NCI-H748 (cell line): ENCODE results near the gene IL16.
"Not testable (repeated sequence)": the region's sequence is repeated elsewhere in the genome, so short reads cannot be mapped to it uniquely, and the experiment has no call there.

Experiments
- DNase-seq: peaks from one replicate; lab custom pipeline; 2025; ENCODE audit not compliant: unreplicated experiment; lab: John Stamatoyannopoulos, UW

IL16 gene

DNA sequence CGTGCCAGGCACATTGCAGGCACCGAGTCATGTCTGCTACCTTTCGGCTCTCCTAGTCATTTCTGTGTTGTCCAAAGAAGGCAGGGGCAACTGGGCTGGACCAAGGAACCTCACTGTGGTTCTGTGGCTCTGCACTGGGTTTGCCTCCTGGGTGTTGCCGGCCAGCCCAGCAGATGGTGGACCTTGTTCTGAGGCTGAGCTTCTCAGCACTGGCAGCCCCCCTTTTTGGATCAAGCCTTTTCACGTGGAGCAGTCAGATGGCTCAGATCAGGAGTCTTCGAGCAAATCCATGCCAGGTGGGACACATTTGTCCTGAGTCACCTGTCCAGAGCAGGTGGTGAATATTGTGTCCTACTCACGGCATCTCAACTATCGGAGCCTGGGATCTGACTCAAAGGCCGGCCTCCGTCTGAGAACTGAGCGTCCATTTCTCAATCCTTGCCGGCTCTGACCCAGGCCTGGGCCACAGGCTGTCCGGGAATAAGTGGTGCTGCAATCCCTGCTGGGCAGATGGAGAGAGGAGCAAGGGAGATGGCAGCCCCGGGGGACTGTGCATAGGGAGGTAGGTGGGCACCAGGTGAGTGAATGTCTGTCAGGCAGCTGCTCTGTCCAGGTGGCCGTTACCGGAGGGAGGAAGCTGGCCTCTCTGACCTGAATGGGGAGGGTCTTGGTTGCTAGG, at the start of gene IL16:
IL16 (plus strand) TSS at position 304 of the 679 bp plus-strand sequence. CDS start 28,521 bp downstream, outside the sequence.
- no peak for DNase-seq

DNA sequence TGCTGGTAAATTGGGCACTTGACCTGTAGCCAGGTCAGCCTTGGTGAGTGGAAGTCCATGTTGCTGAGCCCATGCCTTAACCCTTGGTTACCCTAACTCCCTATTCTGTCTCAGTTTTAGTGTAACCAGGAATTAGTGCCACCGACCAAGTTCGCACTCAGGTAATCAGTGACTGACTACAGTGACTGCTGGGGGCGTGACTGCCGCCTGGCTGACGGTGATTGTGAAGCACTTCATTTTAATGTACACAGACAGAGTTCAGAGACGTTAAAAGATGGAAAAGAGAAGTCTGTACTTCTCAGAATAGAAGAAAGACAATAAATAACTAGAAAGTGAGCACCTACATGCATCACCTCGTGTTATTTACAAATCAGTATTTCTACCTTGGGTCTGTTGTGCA, 45.3 kb upstream of the IL16 start:
- DNase-seq = no peak

DNA sequence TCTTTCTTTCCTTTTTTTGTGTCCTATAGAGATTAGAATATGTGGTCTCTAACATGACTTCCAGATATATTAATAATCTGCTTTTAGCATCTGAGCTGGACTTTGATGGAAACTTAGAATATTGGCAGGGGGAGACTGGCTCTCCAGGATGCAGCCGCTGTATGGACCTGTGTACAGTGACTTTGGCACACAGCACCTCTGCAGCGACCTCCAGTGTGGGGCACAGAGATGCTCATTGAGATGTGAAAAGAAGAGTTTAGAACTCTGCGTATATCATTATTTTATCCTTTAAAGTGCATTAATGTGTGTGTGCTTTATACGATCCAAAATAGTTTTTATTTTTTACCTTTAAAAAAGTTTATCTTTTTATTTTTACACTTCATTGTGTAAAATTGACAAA, 44.3 kb upstream of the IL16 start:
- DNase-seq = no peak

DNA sequence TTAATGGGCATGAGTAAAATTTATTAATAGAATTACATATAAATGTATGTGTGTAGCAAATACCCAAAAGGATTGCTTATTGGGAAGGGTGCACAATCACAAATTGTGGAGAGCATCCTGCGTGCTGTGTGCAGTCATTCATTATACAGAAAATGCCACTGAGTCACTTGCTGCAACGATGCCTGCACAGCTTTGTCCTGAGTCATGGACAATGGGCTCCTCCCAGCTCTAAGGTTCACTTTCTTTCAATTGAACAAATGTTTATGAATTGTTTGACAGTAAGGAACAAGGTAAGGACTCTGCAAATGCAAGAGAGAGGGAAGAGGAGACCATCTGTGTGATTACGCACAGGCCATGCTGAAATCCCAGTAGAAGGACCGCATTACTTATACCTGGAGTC, 43.9 kb upstream of the IL16 start:
- DNase-seq = no peak

DNA sequence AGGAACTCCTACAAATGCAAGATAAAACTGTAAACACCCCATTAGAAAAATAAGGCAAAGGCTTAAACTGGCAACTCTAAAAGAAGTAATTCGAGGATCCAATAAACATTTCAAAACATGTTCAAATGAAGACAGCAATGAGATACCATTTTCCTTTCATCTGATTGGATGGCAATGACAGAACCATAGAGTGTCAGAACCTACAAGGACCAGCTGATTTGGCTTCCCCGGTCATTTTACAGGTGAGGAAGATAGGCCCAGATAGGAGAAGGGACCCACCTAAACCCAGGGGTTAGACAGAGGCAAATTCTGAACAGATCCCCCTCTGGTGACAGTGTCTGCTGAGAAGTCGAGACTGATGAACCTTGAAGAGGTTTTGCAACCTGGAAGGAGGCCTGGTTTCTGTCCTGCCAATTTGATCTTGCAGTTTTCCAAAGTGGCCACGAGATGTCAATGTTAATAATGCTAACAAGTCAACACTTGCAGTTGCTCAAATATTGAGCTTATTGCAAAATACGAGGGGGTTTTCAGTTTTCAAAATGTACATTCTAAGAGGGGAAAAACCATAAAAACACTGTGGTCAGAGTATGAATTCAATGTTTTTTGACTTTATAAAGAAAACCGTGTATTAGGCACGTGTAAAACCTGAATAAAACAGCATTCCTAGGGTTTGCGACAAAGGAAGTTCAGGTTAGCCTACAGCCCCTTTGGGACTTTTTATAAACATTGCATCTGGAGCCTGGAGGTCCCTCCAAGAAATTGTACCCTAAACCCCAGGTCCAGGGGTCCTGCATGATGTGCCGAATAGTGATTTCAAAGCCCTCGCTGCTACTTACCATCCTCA, 41.1 kb upstream of the IL16 start:
- DNase-seq = peak; percentile 29

DNA sequence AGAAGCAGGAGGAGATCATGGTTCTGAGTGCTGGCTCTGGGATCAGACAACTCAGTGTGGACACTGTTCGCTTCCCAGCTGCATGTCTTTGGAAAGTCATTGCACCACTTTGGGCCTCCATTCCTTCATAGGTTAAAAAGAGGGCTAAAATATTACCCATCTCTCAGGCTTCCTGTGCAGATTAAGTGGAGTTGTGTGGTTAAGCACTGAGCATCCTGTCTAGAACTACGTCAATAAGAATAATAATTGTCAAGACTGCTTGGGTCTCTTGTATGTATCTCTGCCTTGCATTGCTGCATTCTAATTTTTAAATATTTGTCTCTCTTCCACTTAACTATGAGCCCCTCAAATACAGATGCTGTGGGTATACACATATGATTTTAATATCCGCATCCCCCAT, 40.4 kb upstream of the IL16 start:
- DNase-seq = no peak

DNA sequence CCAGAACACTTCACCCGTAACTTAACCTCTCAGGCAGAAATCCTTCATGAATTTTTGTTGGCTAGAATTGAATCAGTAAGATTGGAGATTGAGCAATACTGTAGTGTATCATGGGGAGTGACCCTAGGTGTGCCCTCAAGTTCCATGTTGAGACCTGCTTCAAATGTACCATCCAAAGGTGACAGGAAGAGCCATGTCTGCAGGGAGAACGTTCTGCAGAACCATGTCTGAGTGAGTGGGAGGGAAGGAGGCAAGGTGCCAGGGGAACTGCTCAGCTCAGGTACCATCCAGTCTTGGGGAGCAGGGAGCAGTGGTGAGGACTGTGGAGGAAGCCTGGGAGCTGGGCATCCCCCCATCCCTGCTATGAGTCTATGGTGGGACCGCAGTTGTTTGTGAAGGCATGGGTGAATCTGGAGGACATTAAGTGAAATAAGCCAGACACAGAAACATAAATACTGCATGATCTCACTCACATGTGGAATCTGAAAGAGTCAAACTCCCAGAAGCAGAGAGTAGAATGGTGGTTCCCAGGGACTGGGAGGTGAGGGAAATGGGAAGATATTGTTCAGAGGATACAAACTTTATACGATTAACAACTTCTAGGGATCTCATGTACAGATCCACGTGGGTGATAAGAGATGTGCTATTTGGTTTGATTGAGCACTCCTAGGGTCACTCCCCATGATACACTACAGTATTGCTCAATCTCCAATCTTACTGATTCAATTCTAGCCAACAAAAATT, 39.3 kb upstream of the IL16 start:
- DNase-seq = no peak

DNA sequence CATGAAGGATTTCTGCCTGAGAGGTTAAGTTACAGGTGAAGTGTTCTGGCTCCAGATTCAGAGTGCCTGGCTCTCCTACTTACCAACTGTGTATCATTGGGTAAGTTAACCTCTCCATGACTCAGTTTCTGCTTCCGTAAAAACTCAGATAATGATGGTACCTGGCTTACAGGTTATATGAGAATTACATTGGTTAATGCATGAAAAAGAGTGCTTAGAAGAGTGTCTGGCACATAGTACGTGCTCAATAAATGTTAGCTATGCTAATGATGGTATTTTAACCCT, 38.8 kb upstream of the IL16 start:
- no peak for DNase-seq

DNA sequence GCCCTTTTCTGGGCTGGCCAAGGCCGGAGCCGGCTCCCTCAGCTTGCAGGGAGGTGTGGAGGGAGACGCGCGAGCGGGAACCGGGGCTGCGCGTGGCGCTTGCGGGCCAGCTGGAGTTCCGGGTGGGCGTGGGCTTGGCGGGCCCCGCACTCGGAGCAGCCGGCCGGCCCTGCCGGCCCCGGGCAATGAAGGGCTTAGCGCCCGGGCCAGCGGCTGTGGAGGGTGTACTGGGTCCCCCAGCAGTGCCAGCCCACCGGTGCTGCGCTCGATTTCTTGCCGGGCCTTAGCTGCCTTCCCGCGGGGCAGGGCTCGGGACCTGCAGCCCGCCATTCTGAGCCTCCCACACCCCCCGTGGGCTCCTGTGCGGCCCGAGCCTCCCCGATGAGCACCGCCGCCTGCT, 38.1 kb upstream of the IL16 start:
- not testable (repeated sequence) for DNase-seq

DNA sequence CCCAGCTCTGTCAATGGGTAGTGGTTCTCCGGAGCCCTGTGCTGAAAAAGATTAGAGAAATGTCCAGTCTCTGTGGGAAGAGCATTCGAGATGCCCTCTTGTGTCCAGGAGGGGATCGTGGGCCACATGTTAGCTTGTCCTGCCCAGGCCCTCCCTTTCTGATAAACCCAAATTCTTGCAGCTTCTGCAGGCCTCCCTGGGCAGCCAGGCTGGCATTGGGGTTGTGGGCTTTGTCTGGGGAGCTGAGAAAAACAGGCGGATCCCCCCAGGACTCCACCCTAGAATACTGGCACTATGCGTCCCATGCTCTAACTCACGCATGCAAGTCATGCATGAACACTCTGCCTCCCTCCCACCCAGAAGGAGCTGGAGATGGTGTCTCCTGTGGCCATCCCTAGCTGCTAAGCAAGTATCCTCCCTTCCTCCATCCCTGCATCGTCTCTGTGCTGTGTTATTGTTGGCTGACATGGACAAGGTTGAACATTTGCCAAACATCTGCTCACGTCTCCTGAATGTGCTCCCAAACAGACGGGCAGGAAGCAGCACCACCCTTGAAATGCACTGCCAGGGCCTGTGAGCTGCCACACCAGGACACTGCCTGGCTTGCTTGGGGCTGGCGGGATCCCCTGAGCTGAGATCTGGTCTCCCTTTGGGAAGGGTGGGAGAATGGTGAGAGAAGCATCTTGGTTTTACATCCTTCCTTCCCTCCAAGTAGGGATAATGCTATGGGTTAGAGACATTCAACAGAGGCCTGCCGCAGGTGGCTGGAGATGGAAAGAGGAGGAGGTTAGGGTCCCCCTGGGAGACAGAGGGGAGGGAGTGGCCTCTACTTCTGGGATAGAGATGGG, 36.1 kb upstream of the IL16 start:
- DNase-seq = peak; percentile 18

DNA sequence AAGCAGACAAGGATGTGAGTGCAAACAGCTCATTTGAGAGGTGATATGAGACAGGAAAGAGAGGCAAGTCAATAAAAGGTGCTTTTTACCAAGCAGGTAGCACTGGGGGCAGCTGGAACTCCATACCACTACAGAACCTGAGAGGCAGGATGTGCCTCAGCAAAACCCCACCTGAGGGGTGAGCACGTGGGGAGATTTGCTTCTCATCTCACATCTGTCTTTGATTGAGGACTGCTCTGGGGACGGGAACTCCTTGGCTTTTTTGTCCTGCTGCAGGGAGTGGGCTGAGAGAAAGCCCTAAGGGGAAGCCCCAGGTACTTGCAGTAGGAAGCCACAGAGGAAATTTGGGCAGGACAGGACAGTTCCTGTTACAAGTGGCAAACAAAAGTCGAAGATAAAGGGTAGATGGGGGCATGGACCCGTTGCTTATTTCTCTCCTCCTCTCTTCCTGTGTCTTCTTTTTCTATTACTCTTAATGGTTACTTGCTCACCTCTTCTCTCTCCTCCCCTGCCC, 35.5 kb upstream of the IL16 start:
- no peak for DNase-seq

DNA sequence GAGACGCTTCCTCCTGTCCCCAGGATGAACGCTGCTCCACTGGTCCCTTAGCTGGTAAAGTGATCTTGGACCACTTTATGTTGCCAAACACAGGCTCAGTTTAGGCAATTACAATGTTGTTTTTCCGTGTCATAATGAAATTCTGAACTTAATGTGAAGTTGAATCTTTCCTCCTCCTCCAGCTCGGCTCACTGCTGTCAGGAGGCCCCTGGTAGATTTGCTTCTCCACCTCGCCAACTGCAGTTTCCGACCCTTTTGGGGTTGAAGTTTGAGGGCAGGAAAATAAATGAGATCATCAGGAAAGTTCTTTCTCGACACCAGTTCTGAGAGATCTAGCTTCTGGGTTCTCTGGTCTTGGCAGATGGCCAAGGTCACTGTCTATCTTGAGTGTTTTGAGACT, 34.8 kb upstream of the IL16 start:
- DNase-seq = no peak

DNA sequence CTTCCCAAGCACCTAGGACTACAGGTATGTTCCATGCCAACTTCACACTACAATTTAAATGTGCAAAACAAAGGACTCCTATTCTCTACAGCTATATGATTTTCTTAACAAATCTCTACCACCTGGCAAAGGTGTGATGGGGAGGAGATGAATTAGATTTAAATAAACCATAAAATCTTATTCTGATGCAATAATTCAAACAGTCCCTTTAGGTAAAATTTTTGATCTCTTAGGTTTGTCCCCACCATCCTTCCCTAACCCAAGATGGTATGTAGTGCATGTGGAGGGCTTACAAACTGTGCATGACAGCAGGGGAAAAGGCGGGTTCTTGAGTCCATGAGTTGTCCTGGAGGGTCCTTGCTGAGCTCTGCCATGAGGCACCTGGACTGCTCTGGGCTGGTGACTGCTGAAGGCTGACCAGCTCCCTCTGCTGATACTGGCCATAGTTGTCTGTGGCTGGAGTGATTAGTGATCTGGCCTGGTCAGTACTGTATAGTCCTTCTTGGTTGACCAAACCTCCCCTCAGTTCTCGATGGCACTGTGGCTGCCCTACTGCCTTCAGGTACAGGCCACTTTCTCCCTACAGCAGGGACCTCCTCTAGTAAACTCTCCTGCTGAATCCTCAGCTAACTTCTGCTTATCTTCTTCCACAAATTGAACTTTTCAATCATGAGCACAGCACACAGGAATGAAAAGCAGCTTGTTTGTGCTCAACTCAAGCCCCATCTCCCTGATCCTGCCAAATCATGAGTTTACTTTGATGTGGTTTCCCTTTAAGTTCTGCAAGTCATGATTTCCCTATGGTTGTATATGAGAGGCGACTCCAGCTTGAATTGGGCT, 32.5 kb upstream of the IL16 start:
- DNase-seq = no peak

DNA sequence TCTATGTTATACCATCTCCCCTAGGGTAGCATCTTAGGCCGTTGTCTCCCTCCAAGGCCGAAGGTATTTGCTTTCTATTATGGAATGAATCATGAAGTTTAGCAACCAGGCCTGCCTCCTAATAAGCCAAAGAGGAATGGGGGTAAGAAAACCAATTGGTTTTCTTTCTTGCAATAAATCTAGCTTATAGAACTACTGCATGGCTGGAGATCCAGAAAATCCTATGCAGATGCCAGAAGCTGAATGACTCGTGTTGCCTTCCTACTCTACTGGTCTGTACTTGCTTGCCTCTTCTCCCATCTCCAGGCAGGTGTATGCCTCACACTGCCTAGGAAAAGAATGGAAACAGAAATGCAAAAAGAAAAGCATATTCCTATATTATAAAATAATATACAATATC, 31.1 kb upstream of the IL16 start:
- DNase-seq = no peak

DNA sequence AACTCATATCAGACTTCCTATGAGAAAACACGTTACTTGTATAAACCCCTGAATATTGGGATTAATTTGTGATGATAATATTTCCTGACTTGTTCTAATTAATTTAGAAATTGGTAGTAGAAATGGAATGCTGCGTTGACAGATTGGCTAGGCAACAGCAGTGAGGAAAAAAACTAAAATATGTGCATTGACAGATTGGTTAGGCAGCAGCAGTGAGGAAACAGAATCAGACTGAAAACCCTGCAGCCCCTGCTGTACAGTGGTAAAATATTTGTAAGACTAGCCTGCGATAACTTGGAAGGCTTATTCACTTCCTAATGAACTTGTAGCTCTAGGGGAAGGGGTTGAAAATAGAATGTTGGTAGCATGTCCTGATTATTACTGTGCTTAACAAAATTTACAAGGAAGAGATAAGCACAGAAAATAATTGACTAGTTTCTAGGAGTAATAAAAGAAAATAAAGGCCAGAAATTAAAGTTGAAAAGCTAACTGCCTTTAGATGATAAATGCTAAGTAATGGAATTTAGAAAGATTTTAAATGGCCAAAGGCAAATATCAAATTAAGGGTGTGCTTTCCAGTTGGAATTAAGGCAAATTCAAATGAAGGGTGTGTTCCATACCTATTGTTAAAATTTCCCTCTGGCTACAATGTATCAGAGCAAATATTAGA, 29.9 kb upstream of the IL16 start:
- no peak for DNase-seq

DNA sequence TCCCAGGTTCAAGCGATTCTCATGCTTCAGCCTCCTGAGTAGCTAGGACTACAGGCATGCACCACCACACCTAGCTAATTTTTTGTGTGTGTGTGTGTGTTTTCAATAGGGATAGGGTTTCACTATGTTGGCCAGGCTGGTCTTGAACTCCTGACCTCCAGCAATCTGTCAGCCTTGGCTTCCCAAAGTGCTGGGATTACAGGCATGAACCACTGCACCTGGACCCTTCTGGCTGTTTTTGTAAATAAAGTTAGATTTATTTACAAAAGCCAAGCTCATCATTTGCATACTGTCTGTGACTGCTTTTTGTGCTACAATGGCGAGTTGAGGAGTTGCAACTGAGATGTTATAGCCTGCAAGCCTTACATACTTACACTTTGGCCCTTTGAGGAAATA, 28.6 kb upstream of the IL16 start:
- DNase-seq = no peak

DNA sequence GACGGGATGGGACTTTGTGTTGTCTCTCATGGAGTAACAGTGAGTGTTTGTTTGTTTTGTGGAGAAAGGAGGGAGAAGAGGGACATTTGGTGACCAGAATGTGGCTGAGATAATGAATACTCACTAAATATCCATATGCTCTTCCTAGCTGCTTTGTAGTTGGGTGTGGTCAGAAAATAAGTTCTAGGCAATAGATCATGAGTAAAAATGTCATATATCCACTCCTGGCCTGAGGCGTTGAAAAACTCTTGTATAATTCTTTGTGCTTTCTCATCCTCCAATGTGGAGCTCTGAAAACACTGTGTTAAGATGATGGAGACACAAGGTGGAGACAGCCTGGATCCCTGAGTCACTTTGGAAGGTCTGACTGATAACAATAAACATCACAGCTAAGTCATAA, 28.0 kb upstream of the IL16 start:
- no peak for DNase-seq

DNA sequence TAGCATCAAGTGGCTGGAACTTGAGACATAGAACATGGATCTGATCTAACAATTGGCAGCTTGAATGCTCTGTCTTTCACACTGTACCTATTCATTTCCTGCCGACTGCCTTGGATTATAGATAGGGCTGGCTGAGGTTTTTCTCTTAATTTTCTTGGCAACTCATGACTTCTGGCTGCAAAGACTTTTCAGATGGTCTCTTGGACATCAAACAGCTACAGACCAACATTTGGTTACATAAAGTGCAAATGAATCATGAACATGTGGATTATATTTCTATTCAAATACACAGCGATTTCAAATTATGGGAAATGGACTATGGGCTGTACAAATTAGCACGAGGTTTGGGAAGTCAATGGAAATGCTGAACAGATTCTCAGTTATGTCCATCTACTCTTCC, 26.2 kb upstream of the IL16 start:
- peak; percentile 47 for DNase-seq

DNA sequence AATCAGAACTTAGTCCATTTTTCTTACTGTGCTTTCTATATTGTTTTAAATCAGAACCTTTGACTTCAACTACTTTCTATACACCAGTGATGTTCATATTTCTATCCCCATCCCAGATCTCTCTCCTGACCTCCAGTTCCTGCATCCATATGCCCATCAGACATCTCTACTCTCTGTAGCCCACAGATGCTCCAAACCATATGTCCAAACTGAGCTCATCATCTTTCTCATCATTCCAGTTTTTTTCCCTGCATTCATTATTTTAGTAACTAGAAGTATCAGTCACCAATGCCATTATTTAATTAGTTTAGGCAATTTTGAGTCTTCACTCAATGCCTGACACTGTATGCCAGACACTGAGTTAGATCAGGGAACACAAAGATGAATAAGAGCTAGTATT, 25.4 kb upstream of the IL16 start:
- no peak for DNase-seq
